NT2/D1 (cell line): ENCODE results near the gene TTC39B.

Experiments used
- SUZ12 ChIP-seq: IDR thresholded peaks from 2 replicates; pipeline ENCODE4 v1.6.1; 2011; ENCODE audit not compliant: insufficient read length, insufficient read depth; ENCODE audit errors: extremely low read depth
- YY1 ChIP-seq: IDR thresholded peaks from 2 replicates; pipeline ENCODE4 v1.6.1; 2011; ENCODE audit not compliant: insufficient read length, insufficient read depth
- ZNF274 ChIP-seq: IDR thresholded peaks from 2 replicates; pipeline ENCODE4 v1.6.1; 2011; ENCODE audit warnings: mild to moderate bottlenecking, low read depth, low read length

- no peak for TF ChIP-seq YY1
- no peak for TF ChIP-seq ZNF274
- no peak for TF ChIP-seq SUZ12
Measured at GRCh38 chr9:15161753-15162152, 145.3 kb downstream of the TTC39B start.
